Measurements from ENCODE around the gene MTERF4.

The MTERF4 gene

DNA sequence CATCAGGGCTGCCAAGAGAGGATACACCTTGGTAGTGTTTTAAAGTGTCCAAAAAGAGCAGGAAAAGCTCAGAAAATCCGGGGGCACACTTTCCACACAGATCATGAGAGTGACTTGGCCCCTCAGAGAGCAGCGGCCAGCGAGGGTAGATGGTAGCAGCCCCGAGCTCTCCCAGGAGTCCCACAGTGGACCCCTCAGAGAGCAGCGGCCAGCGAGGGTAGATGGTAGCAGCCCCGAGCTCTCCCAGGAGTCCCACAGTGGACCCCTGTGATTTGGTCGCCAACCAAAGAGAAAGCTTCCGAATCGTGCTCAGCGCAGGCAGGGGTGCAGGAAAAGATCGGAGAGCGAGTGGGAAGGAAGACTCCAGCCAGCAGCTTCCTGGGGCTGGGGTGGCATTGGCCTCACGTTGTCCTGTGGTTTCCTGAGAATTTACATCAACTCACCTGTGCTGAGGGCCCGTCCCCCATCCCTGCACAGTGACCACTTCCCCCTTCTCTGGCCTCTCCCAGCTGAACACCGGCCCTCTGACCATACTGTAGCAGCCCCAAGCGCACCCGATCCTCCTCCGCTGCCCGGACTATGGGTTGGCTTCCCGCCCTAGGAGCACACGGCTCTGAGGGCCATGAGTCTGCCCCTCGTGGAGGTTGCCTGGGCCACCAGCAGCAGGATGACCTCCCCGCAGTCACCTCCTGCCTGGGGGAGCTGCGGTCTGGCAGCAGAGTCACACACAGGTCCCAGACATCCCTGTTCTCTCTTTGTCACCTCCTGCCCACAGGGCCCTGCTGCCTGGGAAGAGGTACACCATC is 33.7 kb downstream of the MTERF4 start:
- DNase-seq, result no peak

GRCh38 chr2:241067501-241068135 is 34.5 kb downstream of the MTERF4 start:
- DNase-seq, result no peak

- DNase-seq, result no peak
Observed at GRCh38 chr2:241066893-241067341, 35.2 kb downstream of the MTERF4 start.

DNA sequence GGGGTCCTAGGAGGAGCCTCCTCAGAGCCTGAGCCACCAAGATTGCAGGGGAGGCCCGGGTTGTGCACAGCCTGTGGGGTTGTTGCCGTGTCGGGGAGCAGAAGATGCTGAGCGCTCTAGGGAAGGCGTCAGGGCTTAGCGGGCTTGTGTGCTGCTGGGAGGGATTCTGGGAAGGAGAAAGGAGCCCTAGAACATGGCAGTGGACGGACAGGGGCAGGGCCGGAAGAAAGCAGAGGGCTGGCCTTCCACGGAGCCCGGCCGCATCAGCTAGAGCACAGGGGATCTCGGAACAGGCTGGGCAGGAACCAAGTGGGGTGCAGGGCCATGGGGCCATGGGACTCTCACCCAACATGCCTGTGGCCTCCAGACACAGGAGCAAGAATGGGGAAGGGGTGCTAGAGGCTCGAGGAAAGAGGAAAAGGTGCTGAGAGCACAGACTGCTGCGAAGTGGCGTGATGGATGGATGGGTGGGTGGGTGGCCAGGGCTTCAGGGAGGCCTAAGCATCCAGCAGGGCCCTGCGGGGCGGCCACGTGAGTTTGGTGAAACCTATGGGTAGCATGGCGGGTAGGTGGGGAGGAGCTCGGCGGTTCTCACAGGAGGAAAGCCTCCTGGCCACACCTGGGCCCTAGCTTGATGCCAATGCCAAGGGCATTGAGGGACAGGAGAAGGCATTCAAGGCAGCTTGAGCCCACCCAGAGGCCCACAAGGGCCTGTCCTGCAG is 35.8 kb downstream of the MTERF4 start:
- DNase-seq, result no peak

DNA sequence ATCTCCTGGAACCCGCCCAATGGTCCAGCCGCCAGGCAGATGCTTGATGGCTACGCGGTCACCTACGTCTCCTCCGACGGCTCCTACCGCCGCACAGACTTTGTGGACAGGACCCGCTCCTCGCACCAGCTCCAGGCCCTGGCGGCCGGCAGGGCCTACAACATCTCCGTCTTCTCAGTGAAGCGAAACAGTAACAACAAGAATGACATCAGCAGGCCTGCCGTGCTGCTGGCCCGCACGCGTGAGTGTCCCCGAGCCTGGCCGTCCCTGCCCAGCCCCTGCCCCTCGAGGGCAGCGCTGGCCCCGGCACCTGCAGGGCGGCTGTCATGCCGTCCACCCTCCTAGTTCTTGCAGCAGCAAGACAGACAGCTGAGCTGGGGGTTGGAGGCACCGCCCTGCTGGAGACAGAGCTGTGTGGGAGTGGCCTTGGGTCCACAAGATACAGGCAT is 36.7 kb downstream of the MTERF4 start:
- DNase-seq, result no peak

DNA sequence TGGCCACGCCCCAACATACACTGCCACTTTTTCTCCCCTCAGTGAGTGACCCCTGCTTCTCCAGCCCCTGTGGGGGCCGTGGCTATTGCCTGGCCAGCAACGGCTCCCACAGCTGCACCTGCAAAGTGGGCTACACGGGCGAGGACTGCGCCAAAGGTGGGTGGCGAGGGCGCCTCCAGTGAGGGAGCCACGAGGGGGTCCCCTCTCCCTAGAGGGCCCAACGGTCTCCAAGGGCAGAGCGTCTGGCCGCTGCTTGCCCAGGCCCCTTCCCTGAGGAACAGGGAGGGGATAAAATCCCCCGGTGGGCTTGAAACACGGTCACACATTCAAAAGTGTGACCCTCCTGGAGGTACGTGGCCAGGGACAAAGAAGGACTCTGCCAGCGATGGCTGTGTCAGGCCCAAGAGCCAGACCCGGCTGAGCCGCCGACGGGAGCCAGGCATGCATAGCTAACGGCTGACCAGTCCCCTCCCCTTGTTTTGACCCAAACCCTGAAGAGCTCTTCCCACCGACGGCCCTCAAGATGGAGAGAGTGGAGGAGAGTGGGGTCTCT is 37.2 kb downstream of the MTERF4 start:
- DNase-seq, result no peak

DNA sequence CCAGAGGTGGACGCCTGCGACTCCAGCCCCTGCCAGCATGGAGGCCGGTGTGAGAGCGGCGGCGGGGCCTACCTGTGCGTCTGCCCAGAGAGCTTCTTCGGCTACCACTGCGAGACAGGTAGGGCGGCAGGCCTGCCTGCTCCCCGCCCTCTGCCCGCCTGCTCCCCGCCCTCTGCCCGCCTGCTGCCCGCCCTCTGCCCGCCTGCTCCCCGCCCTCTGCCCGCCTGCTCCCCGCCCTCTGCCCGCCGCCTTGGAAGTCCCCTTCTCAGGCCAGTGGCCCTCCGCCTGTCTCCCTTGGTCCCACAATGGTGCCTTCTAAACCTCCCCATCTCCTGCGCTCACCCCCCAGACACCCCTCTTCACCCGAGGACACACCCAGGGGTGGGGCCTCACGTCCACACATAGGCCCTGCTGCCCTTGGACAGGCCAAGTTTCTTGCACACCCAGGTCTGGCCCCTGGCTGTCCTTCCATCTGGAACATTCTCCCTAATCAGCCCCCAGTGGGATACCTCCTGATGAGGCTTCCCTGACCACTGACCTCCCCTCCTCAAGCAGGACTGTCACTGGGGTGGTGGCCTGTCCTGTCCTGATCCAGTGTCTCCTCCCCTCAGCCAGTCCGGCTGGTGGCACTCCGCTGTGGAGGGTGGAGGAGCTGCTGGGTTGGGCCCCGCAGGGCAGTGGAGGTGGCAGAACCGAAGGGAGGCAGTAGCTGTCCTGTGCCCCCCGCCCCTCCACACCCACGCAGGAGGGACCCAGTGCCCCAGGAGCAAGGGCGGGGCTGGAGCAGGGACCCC is 37.9 kb downstream of the MTERF4 start:
- DNase-seq, result no peak

DNA sequence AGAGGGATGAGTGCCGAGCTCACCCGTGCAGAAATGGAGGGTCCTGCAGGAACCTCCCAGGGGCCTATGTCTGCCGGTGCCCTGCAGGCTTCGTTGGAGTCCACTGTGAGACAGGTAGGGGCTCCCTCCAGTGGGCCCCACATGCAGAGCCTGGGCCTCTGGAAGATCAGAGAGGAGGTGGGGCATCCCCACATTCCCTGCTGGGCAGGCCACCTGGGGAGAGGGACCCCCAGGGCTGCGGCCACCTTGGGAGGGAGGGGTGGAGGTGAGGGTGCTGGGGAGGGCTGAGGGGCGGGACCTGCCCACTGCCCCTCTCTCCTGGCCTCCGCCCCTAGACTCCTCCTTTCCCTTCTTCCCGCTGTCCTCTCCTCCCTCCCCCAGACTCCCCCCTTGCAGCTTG is 38.5 kb downstream of the MTERF4 start:
- no peak for DNase-seq

DNA sequence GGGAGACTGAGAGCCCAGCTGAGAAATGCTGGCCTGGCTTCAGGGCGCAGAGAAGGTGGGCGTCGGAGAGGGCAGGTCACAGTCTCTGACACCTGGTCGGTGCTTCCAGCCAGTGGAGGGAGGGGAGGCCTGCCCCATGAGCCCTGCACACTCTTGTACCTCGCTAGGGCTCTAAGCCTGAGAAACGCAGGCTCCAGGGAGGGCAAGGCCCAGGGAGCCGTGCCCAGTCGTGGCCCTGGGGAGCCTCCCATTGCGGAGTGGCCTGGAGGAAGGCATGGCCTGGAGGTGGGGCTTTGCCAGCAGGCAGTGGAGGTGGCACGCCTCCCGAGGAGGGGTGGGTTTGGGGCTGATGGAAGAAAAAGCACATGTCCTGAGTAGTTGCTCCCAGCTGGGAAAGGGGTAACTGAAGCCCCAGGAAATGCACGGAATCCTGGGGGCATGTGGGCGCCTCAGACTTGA is 39.0 kb downstream of the MTERF4 start:
- DNase-seq, result no peak

DNA sequence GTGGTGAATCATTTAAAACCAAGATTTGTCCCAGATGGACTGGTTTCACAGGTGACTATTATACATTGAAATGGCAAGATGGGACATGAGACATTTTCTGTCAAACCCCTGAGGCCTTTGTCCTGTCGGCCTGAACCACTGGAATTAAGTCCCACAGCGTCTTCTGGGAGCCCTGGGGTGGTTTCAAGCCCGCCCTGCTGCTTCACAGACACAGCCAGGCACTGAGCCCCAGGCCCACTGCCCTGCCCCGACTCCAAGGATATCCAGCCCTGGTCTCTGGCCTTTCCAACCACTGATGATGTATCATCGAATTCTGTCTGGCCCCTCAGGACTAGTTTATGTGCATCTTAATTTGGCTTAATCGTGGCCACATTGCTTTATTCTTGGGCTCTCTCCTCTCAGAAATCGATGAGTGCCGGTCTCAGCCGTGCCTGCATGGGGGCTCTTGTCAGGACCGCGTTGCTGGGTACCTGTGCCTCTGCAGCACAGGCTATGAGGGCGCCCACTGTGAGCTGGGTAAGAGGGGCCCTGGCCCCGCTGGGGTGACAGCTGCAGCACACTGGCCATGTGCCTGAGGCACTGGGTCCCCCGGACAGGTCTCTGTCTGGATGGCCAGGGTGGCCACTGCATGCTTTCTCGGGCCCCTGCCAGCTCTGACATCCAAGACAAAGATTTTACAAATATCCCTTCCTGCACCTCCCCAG is 39.5 kb downstream of the MTERF4 start:
- no peak for DNase-seq

DNA sequence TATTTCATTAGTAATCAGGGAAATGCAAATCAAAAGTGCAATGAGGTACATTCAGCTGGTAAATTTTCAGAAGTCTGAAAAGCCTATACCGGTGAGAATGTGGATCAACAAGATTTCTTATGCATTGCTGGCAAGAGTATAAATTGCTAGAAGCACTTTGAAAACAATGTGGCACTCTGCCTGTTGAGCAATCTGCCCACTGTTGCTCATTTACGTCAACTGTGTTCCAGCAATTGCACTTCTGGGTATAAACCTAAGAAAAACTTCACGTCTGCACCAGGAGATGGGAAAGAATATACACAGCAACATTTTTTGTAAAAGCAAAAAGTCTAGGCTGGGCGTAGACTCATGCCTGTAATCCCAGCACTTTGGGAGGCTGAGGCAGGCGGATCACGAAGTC is 40.8 kb downstream of the MTERF4 start:
- DNase-seq, result no peak

DNA sequence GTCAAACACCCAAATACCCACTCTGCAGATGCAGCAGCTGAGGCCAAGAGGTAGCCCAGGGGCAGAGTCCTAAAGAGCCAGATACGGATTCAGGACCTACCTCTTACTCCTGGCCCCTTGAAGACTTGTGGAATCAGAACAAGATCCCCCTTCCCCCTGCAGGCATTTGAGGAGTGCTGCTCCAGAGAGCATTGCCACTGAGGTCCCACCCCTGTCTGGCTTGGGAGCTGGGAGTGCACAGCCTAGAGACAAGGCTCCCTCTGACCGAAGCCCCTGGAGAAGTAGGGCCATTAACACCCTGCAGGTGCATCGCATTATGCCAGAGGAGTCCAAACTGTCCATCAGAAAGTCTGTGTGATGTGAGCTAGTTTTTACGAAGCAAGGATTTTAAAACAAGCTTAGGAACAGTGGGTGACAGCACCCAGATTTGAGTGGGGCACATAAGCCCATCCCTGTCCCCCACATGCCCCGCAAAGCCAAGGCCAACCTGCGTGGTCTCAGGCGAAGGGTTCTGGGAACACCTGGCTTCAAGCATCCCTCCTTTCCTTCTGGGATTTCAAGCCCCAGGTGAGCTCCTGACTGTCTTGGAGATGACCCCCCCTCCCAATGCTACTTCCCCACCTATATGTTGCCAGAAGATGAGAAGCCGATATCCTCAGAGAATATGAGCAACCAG is 48.4 kb downstream of the MTERF4 start:
- DNase-seq, result no peak

GRCh38 chr2:241052677-241053360 is 49.3 kb downstream of the MTERF4 start:
- no peak for DNase-seq

GRCh38 chr2:241051578-241052487 is 50.3 kb downstream of the MTERF4 start:
- no peak for DNase-seq

DNA sequence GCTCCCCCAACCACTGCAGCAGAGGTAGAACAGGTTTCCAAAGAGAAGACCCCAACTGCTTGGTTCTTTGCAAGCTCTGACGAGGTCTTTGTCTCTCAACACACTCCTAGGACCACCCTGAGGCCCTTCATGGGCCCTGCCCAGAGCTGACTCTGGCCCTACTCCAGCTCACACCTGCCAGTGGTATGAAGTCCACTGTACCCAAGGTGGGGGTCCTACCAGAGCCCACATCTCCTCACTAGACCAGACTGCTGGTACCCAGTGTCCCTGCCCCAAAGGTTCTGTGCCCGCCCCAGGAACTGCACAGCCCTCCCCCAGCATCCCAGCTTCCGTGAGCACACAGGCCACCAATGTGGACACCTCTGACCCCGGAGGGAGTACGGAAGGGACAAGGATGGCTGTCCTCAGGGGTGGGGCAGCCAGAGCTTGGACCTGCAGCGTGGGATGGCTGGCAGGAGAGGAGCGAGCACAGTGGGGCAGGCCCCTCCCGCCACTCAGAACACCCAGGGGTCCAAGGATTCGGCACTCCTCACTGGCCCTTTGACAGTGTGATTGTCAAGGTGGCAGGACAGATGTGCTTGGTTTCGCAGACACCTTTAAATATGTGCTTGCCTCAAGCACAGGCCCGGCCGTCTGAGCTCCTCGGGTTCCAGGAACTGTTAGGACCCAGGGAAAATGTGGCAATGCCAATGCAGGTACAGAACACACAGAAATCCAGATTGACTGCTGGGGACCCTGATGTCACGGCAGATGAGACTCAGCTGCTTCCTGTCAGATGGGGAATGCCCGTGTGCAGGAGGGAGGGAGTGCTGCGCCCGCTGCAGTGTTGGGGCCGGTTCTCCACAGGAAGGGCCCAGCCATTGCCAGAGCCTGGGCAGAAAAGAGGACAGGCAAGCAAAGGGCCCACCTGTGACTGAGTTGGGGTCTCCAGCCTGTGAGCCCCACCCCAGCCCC is 51.2 kb downstream of the MTERF4 start:
- DNase-seq, result no peak

DNA sequence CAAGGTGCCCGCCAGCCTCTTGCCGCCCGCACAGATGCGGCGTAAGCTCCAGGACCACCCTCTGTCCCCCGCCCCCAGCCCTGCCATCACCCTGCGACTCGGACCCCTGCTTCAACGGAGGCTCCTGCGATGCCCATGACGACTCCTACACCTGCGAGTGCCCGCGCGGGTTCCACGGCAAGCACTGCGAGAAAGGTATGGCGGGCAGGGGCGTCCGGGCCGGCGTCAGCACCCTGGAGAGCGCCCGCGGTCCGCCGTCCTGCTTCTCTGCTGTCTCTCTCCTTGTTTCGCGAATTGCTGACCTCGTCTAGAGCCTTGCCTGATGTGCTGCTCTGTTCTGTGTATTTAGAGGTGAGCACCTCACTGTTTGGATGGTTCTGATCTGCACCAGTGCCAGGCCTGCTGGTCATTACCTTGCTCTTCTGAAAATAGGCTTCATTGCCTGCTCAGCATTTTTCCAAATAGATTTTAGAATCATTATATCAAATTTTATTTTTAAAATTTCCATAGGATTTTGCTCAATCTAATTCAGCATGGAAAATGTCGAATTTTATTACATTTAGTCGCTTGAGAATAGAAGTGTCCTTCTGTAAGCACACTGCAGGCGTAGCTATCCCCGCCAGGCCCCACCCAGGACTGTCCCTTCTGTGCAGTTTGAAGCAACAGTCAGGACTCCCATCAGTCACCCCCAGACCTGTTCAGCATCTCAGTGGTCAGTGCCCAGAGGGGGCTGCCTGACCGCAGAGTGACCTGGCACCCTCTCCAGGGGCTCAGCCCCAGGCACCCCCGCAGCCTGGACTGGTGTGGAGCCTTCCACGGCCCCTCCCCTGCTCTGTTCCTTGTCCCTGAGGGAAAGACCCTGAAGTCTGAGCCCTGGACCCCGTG is 52.1 kb downstream of the MTERF4 start:
- no peak for DNase-seq

- no peak for DNase-seq
Observed at GRCh38 chr2:241048949-241049343, 53.1 kb downstream of the MTERF4 start.
